HUDEP-2 (cell line): Measurements from ENCODE around the gene ARRDC4.

Experiments
- DNase-seq, 76 experiments: peaks; one replicate each; lab custom pipeline; 2025; ENCODE audit not compliant: unreplicated experiment in 76 of 76; lab: John Stamatoyannopoulos, UW

Gene ARRDC4

DNA sequence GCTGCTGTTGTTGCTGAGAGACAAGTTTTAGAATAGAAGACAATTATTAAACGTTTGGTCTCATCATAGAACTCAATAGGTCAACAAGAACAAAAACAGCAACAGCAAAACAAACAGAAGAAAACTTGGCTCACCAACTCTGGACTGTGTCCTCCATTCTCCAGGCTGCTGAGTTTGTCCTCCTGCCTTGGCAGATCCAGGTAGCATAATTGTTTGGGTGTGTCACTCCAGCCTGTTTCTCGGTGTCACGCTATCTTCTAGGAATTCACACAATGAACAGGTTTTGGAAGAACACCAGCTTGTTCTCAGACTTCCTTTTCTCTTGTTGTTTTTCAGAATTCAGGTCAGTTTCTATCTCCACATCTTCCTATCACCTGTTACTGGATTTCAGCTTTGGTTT lies 34.7 kb downstream of the ARRDC4 start:
- no peak for DNase-seq

DNA sequence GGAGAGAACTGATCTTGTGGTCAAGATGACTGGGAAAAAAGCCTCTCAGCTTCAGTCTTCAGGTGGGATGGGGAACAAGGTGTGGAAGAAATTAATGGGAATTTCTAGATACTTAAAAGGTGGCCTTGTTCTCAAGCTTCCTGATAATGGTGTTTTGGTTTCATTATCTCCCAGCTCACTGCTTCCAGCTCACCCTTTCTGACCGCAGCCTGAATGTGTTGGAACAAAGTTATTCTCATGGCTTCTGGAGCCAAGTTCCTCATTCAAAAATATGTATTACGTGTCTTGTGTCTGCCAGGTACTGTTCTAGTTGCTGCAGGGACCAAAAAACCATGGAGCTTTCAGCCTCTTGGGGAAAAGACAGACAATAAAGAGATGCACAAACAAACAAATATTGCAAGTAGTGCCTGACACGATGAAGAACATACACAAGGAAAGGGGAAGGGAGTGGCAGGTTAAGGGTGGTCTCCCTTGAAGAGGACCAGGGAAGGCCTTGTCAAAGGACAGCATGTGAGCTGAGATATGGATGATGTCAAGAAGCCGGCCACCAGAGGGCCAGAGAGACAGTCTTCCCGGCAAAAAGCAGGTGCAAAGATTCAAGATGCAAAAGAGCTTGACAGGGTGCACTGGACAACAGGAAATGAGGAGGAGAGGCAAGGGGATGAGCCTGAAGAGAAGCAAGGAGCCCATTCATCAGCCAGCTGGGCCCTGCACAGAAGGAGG lies 35.5 kb downstream of the ARRDC4 start:
- DNase-seq, result peak in 3 of 76 experiments; percentile 1 to 6 (median 1)

- no peak for DNase-seq
Measured at GRCh38 chr15:97998307-97999071, 38.0 kb downstream of the ARRDC4 start.

DNA sequence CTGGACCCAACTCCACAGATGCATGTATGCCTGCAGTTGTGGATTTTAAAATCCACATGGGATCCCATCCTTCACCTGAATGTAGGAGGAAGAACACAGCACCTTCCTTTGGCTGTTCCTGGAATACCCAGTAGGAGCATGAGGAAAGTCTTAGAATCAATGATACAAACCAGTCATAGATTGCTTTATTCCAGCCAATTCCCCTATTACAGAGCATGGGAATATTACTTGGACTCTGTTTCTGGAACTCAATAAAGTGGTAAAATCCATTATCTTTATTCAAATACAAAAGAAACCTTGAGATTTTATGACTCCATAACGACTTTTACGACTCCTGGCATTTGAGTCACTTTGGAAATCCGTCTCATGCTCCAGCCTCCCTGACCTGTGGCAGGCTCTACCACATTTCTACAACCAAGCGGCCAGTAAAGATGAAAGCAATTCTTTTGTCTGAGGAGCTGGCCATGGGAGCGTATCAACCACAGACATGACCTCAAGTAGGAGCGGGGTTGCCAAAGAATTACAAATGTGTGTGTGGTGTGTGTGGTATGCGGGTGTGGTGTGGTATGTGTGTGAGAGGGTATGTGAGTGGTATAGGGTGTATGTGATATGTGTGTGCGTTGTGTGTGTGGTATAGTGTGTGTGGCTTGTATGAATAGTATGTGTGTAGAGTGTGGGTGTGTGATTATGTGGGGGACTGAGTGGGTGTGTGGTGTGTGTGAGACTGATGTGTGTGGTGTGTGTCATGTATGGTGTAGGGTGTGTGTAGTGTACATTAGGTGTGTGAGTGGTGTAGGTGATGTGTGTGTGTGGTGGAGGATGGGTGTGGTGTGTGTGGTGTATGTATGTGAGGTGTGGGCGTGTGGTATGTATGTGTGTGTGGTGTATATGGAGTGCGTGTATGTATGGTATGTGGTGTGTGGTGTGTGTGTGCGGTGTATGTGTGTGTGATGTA lies 40.0 kb downstream of the ARRDC4 start:
- DNase-seq, result no peak

DNA sequence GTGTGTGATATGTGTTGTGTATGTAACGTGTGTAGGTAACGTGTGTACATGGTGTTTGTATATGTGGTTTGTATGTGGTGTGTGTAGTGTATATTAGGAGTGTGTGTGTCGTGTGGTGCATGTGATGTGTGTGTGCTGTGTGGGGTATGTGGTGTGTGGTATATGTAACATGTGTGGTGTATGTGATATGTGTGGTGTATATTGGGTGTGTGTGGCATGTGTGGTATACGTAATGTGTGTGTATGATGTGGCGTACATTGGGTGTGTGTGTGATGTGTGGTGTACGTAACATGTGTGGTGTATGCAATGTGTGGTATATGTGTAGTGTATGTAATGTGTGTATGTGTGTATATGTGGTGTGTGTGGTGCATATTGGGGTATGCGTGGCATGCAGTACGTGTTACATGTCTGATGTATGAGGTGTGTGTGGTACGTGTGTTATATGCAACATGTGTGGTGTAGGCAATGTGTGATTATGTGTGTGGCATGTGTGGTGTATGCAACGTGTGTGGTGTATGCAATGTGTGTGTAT lies 41.2 kb downstream of the ARRDC4 start:
- no peak for DNase-seq

GRCh38 chr15:98002419-98002818 lies 41.9 kb downstream of the ARRDC4 start:
- no peak for DNase-seq

DNA sequence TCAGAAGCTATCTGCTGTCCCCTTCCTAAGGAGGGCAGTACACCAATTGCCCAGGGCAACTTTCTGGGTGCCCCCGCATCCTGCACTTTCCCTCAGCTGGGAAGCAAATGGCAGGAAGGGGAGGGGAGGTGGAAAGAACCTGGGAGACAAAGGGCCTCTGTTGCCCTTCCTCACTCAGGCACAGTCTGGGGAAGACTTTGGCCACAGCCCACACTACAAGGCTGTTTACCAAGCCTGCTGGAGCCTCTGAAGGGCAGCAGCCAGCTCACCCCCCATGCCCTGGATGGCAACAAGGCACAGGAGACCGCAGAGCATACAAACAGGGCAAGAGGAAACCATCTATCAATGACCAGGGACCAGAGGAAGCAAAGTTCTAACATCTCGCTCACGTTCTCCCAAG lies 42.4 kb downstream of the ARRDC4 start:
- DNase-seq, result no peak

DNA sequence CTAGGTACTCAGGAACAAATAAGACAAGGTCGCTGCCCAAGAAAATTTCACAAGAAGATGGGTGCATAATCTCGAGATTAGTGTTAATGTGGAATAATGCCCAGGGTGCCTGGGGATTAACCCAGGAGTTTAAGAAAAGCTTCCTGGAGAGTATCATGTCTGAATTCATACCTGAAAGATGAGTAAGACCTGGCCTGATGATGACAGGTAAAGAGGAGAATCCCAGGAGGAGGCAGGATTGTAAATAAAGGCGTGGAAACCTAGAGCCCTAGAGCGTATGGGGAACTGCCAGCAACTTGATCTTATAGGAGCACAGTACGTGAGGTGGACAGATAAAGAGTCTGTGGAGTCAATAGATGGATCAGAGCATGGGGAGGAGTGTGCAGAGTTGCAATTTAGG lies 43.0 kb downstream of the ARRDC4 start:
- DNase-seq, result no peak

GRCh38 chr15:98003996-98004395 lies 43.5 kb downstream of the ARRDC4 start:
- no peak for DNase-seq

DNA sequence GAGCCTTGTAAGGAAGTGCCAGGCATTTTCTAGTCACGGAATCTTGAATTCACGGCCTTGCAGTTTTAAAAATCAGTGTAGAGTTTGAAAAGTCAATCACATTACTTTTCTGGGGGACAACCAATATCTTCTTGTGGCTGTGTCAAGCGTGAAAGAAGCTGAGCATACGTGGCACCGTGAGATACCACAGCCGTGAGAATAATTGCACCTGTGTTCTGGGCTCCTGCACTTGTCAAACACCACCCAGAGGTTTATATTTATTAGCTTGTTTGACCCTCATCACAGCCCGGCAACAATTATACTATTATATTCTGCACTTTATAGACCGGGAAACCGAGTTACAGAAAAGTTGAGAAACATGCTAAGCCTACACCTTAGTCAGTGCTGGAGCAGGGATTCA lies 45.2 kb downstream of the ARRDC4 start:
- DNase-seq, result no peak

DNA sequence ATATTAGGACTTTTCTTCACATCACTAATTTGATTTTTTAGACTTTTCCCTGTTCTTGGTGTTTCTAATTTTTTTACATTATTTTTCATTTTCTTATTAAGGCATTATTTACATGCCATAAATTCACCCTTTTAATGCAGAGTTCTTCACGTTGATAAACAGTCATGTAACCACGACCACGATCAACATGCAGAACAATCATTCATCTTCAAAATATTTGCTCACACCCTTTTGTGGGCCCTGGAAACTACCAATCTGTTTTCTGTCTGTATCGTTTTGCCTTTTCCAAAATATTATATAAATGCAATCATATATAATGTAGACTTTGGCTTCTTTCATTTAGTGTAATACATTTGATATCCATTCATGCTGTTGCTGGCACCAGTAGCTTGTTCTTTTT lies 48.7 kb downstream of the ARRDC4 start:
- no peak for DNase-seq

GRCh38 chr15:98009971-98010370 lies 49.5 kb downstream of the ARRDC4 start:
- no peak for DNase-seq

DNA sequence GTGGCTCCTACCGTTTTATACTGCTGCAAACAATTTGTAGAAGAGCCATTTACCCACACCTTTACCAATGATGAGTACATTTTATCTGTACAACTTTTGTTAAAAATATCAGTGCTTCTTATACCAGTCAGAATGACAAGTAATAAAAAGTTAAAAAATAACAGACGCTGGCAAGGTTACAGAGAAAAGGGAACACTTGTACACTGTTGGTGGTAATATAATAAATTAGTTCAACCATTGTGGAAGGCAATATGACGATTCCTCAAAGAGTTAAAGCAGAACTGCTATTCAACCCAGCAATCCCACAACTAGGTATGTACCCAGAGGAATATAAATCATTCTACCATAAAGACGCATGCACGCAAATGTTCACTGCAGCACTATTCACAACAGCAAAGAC lies 51.9 kb downstream of the ARRDC4 start:
- DNase-seq, result peak in 1 of 76 experiments; percentile 1

- DNase-seq, result no peak
Measured at GRCh38 chr15:98013631-98014030, 53.1 kb downstream of the ARRDC4 start.

DNA sequence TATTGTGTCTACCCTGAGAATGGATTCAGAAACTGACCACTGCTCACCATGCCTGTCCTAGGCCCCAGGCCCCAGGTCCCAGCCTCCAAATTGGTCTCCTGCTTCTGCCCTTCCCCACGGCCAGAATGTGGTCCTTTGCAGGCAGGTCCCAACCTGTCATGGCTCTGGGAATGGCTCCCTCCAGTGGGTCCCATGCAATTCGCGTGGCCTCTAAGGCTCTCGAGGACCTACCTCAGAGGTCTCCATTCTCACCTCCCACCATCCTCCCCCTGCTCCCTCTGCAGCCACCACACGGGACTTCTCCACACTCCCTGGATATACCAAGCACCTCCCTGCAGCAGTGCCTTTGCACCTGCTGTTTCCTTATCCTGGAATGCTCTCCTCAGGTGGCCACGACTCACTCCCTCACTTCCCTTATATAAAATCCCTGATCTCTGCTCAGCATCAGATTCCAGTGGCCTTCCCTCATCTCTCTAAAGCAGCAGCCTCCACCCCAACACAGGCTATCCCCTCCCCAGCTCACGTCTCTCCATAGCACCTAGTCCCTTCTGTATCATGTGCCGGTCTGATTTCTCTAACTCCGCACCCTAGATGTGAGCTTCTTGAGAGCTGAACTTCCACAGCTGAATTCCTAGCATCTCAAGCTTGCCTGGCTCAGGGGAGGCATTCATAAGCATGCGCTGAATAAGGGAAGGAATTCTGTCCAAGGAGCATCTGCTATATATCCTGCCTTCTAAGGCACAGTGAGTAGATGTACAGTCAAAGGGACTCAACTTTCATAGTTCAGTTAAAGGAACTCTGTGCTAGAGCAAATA lies 56.9 kb downstream of the ARRDC4 start:
- DNase-seq, result no peak

- no peak for DNase-seq
Measured at GRCh38 chr15:98018761-98019351, 58.4 kb downstream of the ARRDC4 start.
